ENCODE measurements around the gene CEACAM20. TPM values are rescaled to one million over a fixed set of nuclear protein-coding genes. Genes with fewer than 3 reads are reported as not detected.

Gene CEACAM20
- polyA plus RNA-seq (not detected in 2 replicates), polyA minus RNA-seq (not detected in 2 replicates)

DNA sequence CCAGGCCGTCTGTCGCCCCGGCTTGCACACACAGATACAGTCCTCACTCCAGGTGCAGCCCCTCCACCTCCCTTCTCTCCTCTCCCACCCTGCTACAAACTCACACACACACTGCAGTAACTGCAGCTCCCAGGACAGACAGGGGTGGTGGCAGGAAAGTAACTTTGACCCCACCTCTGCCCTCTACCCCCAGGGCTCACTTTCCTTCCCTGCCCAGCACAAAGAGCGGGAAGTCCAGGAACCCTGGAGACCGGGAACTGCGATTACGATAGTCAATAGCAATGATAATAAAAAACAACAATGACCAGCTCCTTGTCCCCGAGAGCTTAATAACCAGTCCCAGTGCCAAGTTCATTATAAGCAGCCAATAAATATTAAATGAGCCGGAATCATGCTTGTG, at the start of gene CEACAM20:
CEACAM20 (minus strand) TSS at position 140 of the 400 bp plus-strand sequence. CDS start 166 bp downstream, outside the sequence.
- H4K20me1 ChIP-seq (ENCODE audit: insufficient read depth): no peaks in the 10 kb centered on the region
- no peaks in the 10 kb centered on the region for H3F3A ChIP-seq (ENCODE audit: insufficient read depth, low read length, poor library complexity, severe bottlenecking)
- no peak within 1 kb of the TSS for H3K27ac ChIP-seq (ENCODE audit: low read length)
- no peaks in the 10 kb centered on the region for H3K36me3 ChIP-seq (ENCODE audit: insufficient read depth, low read length)
- H3K9ac ChIP-seq (ENCODE audit: low read length): no peak within 1 kb of the TSS
- TF ChIP-seq EP300 (conservative IDR thresholded peaks at IDR 0.05; ENCODE audit: poor library complexity, severe bottlenecking): no peak
- no peak for TF ChIP-seq CTCF (IDR thresholded peaks at IDR 0.05; ENCODE audit: poor library complexity, severe bottlenecking)
- TF ChIP-seq EZH2 (IDR thresholded peaks at IDR 0.05; ENCODE audit: borderline replicate concordance, insufficient read depth, low read length, poor library complexity, severe bottlenecking): no peak
- TF ChIP-seq POLR2AphosphoS5 (IDR thresholded peaks at IDR 0.05): no peak
- no peak for TF ChIP-seq SMC3 (conservative IDR thresholded peaks at IDR 0.05; ENCODE audit: poor library complexity)
- TF ChIP-seq RAD21 (conservative IDR thresholded peaks at IDR 0.05): no peak
- no peak for TF ChIP-seq REST (IDR thresholded peaks at IDR 0.05; ENCODE audit: borderline replicate concordance)
- TF ChIP-seq TAF1 (IDR thresholded peaks at IDR 0.05; ENCODE audit: low read depth): no peak
- no peak for TF ChIP-seq MXI1 (conservative IDR thresholded peaks at IDR 0.05; ENCODE audit: poor library complexity, severe bottlenecking)
- no peaks in the 10 kb centered on the region for H3K27me3 ChIP-seq (ENCODE audit: insufficient read depth, low read depth, low read length)
- H3K9me3 ChIP-seq (ENCODE audit: low read length): no peaks in the 10 kb centered on the region
- H3K79me2 ChIP-seq (replicated peaks; ENCODE audit: insufficient read depth, low read length): no peaks in the 10 kb centered on the region
- H3K4me2 ChIP-seq (ENCODE audit: low read length): no peak within 1 kb of the TSS
- H3K9me2 ChIP-seq (ENCODE audit: insufficient read depth, low read length): no peaks in the 10 kb centered on the region
- no peak within 1 kb of the TSS for H2AFZ ChIP-seq (ENCODE audit: low read depth, low read length)
- H3K4me3 ChIP-seq (ENCODE audit: low read length): no peak within 1 kb of the TSS

- H3K9ac ChIP-seq (ENCODE audit: low read length): no peak overlapping the region
- H3K4me2 ChIP-seq (ENCODE audit: low read length): no peak overlapping the region
- no peak overlapping the region for H3K27ac ChIP-seq (ENCODE audit: low read length)
- no peaks in the 10 kb centered on the region for H3F3A ChIP-seq (ENCODE audit: insufficient read depth, low read length, poor library complexity, severe bottlenecking)
- no peaks in the 10 kb centered on the region for H3K27me3 ChIP-seq (ENCODE audit: insufficient read depth, low read depth, low read length)
- H2AFZ ChIP-seq (ENCODE audit: low read depth, low read length): no peak overlapping the region
- no peaks in the 10 kb centered on the region for H3K36me3 ChIP-seq (ENCODE audit: insufficient read depth, low read length)
- no peaks in the 10 kb centered on the region for H3K79me2 ChIP-seq (replicated peaks; ENCODE audit: insufficient read depth, low read length)
- TF ChIP-seq RAD21 (conservative IDR thresholded peaks at IDR 0.05) (no peak), POLR2AphosphoS5 (IDR thresholded peaks at IDR 0.05) (no peak), MXI1 (conservative IDR thresholded peaks at IDR 0.05; ENCODE audit: poor library complexity, severe bottlenecking) (no peak), EP300 (conservative IDR thresholded peaks at IDR 0.05; ENCODE audit: poor library complexity, severe bottlenecking) (no peak), SMC3 (conservative IDR thresholded peaks at IDR 0.05; ENCODE audit: poor library complexity) (no peak), REST (IDR thresholded peaks at IDR 0.05; ENCODE audit: borderline replicate concordance) (no peak), TAF1 (IDR thresholded peaks at IDR 0.05; ENCODE audit: low read depth) (no peak), CTCF (IDR thresholded peaks at IDR 0.05; ENCODE audit: poor library complexity, severe bottlenecking) (no peak)
- no peak overlapping the region for H3K4me3 ChIP-seq (ENCODE audit: low read length)
- peaks cover 4% of the 10 kb centered on the region for H3K9me3 ChIP-seq (ENCODE audit: low read length)
- no peaks in the 10 kb centered on the region for H3K9me2 ChIP-seq (ENCODE audit: insufficient read depth, low read length)
- H4K20me1 ChIP-seq (ENCODE audit: insufficient read depth): no peaks in the 10 kb centered on the region
Measured at GRCh38 chr19:44577566-44577874, 48.0 kb upstream of the CEACAM20 start.

Measured in neural cell (in vitro differentiated cells).